ENCODE data around the gene TFB2M. TPM values are rescaled to one million over a fixed set of nuclear protein-coding genes. Genes with fewer than 3 reads are reported as not detected.

TFB2M gene
- total and polyA plus RNA-seq, 9 donors = 7.1 to 9.8 (median 9.0) TPM

DNA sequence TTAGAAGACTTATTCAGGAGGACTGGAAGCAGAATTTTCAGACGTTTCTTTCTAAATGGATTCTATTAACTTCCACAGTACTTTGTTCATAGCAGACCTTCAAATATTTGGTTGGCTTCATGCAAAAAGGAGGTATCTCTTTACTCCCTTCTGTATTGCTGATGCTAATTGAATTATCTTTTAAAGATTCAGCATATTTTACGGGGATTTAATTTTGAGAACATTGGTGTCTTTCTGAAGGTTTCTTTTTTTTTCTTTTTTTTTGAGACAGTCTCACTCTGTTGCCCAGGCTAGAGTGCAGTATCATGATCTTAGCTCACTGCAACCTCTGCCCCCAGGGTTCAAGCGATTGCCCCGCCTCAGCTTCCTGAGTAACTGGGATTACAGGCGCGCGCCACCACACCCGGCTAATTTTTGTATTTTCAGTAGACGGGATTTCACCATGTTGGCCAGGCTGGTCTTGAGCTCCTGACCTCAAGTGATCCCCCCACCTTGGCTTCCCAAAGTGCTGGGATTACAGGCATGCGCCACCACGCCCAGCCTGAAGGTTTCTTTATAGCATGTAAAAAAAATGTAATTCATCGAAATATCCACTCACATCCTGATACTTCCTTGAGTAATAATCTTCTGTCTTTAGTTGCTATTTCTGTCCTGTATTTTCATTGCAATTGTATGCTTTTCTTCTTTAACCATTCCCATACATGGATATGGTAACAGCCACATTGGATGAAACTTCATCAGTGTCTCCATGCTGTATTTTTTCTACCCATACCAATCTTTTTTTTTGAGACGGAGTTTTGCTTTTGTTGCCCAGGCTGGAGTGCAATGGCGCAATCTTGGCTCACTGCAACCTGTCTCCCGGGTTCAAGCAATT is 14.7 kb upstream of the TFB2M start:
- H3K27ac ChIP-seq = no peak overlapping the region
- intact Hi-C loops (cut with DNase I) = no loop called here
- H3K36me3 ChIP-seq = no peaks in the 10 kb centered on the region
- no peaks in the 10 kb centered on the region for H3K27me3 ChIP-seq
- H3K4me3 ChIP-seq = no peak overlapping the region
- H3K4me1 ChIP-seq (ENCODE audit: insufficient read depth) = peaks cover 27% of the 10 kb centered on the region
- TF ChIP-seq POLR2A (IDR thresholded peaks at IDR 0.05) = no peak
- TF ChIP-seq EP300 (IDR thresholded peaks at IDR 0.05) = no peak
- TF ChIP-seq, protein P1, sequence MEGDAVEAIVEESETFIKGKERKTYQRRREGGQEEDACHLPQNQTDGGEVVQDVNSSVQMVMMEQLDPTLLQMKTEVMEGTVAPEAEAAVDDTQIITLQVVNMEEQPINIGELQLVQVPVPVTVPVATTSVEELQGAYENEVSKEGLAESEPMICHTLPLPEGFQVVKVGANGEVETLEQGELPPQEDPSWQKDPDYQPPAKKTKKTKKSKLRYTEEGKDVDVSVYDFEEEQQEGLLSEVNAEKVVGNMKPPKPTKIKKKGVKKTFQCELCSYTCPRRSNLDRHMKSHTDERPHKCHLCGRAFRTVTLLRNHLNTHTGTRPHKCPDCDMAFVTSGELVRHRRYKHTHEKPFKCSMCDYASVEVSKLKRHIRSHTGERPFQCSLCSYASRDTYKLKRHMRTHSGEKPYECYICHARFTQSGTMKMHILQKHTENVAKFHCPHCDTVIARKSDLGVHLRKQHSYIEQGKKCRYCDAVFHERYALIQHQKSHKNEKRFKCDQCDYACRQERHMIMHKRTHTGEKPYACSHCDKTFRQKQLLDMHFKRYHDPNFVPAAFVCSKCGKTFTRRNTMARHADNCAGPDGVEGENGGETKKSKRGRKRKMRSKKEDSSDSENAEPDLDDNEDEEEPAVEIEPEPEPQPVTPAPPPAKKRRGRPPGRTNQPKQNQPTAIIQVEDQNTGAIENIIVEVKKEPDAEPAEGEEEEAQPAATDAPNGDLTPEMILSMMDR (IDR thresholded peaks at IDR 0.05) = no peak
- no peak for DNase-seq
- no peaks in the 10 kb centered on the region for H3K9me3 ChIP-seq
- WGBS, 3 donors = 73 to 74% (median 73%) methylated on average over 15 of the region's 15 CpGs

DNA sequence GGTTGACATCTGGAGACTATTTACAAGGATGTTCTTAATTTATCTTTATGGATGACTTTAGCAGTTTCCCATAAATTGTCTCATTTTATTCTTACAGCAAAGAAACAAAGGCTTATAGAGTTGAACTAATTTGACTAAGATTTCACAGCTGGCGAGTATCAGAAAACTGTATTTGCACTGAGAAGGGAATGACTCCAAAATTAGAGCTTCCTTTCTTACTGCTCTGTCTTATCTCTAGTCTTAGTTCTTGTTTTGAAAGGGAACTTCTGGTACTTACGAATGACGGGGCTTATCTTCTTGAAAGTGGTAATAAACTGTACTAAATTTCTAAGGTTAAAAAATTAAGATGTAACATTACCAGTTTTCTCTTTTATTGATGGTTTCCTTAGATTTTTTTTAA is 13.8 kb upstream of the TFB2M start:
- Histone ChIP-seq H3K4me1 (ENCODE audit: insufficient read depth) (peaks cover 27% of the 10 kb centered on the region), H3K4me3 (no peak overlapping the region), H3K9me3 (no peaks in the 10 kb centered on the region), H3K27me3 (no peaks in the 10 kb centered on the region), H3K27ac (peak overlapping the region in 1 of 2 donors; percentile 30), H3K36me3 (no peaks in the 10 kb centered on the region)
- no peak for DNase-seq
- intact Hi-C loops (cut with DNase I) = loop anchor here in 1 of 4 donors (5.0 kb wide), 1 partner anchor 627 kb away; no protein-coding TSS in a partner anchor
- TF ChIP-seq EP300 (IDR thresholded peaks at IDR 0.05) (no peak), POLR2A (IDR thresholded peaks at IDR 0.05) (no peak)
- TF ChIP-seq, protein P1 (IDR thresholded peaks at IDR 0.05) = no peak
- 3 to 11% (median 6%) methylated on average over 3 of the region's 3 CpGs for WGBS, 3 donors

DNA sequence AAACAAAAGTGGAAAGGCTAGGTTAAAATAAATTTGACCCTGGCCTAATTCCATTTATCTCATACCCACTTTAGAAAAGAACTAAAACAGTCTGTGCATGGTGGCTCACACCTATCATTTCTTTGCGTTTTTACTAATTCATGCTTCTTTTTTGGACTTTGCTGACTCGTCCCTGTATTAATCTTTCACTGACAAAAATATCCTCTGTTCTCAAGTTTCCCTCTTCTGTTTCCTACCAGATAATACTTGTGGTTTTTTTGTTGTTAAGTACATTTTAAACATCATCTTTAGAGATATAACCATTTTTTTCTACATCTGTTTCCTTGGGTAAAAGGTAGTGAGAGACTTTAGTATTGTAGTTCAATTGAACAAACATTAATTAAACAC is 11.7 kb upstream of the TFB2M start:
- no peak for TF ChIP-seq EP300 (IDR thresholded peaks at IDR 0.05)
- TF ChIP-seq, protein P1 (IDR thresholded peaks at IDR 0.05) = no peak
- no peak for TF ChIP-seq POLR2A (IDR thresholded peaks at IDR 0.05)
- Histone ChIP-seq H3K4me1 (ENCODE audit: insufficient read depth) (peaks cover 18% of the 10 kb centered on the region), H3K36me3 (no peaks in the 10 kb centered on the region), H3K27ac (no peak overlapping the region), H3K4me3 (no peak overlapping the region), H3K27me3 (no peaks in the 10 kb centered on the region), H3K9me3 (no peaks in the 10 kb centered on the region)
- no peak for DNase-seq
- 4 to 19% (median 5%) methylated on average over 2 of the region's 2 CpGs for WGBS, 3 donors
- intact Hi-C loops (cut with DNase I) = loop anchor here in 1 of 4 donors (5.0 kb wide), 1 partner anchor 630 kb away; no protein-coding TSS in a partner anchor

DNA sequence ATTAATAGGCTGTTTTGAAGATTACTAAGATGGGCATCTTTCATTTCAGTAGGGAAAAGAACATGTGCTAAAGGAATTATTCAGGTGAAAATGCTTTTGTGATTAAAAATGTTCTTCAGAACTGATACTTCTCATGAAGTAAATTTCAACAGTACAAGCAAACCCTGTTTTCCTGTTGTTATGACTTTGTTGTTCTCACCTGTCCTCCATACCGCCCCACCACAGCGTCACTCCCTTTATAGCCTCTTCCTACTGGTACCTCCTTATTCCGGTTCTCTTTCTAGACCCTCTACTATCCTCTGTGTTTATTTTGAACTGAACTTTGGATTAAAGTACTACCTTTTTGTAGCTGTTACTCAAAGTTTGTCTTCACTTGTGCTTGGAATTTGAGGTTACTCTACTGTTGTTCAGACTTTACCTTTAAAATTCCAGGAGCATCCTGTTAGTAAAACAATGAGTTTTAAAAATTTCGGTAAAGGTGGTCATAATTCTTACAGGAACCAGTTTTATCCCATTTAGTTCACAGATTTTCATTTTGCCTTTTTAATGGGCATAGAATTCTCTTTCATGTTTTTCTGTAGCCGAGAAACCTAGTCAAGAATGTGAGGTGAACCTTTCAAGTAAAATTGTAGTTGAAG is 11.1 kb upstream of the TFB2M start:
- intact Hi-C loops (cut with DNase I) = loop anchor here in 1 of 4 donors (5.0 kb wide), 1 partner anchor 630 kb away; no protein-coding TSS in a partner anchor
- no peak overlapping the region for H3K27ac ChIP-seq
- H3K9me3 ChIP-seq = no peaks in the 10 kb centered on the region
- H3K36me3 ChIP-seq = no peaks in the 10 kb centered on the region
- TF ChIP-seq POLR2A (IDR thresholded peaks at IDR 0.05) = no peak
- H3K4me1 ChIP-seq (ENCODE audit: insufficient read depth) = peaks cover 13% of the 10 kb centered on the region
- 50 to 68% (median 52%) methylated on average over 5 of the region's 5 CpGs for WGBS, 3 donors
- DNase-seq = no peak
- no peak overlapping the region for H3K4me3 ChIP-seq
- H3K27me3 ChIP-seq = no peaks in the 10 kb centered on the region
